GM19193 (cell line): ENCODE measurements around the gene C14orf132.

Experiments
- POLR2A ChIP-seq: IDR thresholded peaks from 4 replicates; pipeline ENCODE4 v1.6.1; 2011; ENCODE audit not compliant: insufficient read depth, insufficient read length; ENCODE audit errors: extremely low read depth

The C14orf132 gene

DNA sequence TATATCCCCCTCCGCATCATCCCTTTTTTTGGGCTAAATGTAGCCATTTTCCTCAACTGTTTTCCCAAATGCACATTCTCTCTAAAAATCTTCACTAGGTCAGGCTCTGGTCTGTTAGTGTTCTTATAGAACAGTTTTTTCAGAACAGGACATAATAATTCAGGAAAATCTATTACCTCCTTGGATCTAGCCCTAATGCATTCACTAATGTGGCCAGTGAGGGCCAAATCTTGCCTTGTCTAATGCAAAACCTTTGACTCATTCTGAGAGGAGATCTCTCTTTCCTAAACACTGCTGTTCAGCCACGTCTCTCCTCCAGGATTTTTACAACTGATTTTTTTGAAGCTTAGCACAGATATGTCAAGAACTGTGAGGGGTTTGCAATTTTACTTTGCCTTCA is 15.5 kb downstream of the C14orf132 start:
- no peak for TF ChIP-seq POLR2A

DNA sequence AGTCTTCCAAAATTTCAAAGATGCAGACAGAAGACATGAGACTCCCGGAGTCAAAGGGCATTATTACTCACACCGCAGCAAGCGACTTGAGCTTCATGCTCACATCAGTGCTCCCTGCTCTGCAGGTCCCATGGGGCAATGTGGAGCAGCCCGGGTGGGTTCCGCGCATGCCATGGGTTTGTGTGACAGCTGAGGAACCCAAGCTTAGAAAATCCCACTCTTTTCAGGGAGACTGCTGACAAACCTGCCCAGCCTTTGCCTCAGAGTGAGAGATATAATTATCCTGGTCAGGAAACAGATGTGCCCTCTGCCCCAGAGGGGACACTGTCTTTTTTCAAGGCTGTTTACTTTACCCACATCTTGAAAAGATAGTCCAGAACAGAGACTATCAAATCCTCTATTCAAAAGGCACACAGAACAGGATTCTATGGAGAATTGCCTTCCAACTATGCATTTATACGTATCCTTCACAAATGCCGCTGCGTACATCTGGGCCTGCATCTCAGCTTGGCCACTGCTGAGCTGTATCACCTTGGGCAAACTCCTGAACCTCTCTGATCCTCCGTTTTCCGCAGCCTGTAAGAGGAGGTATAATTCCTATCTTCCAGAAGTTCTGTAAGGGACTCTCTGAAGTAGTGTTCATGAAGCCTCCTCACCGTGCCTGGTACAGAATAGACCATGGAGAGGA is 16.0 kb downstream of the C14orf132 start:
- no peak for TF ChIP-seq POLR2A

DNA sequence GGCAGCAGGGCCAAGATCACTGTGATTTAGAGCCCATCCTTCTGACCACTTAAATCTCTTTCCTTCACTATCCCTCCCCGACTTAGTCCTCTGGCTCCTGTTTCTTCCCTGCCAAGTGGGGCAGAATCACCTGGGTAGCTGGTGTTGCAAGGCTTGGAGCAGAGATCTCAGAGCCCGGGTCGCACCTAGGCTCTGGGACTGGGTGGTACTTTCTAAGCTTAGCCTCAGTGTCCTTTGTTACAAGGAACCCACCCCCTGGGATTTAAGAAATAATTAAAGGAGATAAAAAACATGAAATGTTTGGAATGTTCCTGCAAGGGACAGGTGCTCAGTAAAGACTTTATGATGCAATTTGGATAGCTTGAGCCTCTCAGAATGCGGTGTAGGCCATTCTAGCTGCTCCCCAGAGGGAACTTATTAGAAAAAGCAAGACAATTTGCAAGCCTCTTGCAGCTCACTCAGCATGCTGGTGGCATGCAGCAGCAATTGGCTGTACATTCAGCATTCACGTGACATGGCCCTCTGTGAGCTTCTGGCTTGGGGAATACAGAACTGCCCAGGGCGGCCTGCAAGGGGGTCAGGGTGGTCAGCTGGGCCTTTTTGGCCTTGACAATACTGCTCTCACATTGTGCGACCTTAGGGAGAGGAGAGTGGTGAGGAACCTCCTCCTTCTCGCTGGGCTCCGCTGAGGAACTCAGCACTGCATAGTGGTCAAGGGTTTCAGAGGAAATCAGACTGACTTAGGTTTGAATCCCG is 16.8 kb downstream of the C14orf132 start:
- TF ChIP-seq POLR2A: no peak

DNA sequence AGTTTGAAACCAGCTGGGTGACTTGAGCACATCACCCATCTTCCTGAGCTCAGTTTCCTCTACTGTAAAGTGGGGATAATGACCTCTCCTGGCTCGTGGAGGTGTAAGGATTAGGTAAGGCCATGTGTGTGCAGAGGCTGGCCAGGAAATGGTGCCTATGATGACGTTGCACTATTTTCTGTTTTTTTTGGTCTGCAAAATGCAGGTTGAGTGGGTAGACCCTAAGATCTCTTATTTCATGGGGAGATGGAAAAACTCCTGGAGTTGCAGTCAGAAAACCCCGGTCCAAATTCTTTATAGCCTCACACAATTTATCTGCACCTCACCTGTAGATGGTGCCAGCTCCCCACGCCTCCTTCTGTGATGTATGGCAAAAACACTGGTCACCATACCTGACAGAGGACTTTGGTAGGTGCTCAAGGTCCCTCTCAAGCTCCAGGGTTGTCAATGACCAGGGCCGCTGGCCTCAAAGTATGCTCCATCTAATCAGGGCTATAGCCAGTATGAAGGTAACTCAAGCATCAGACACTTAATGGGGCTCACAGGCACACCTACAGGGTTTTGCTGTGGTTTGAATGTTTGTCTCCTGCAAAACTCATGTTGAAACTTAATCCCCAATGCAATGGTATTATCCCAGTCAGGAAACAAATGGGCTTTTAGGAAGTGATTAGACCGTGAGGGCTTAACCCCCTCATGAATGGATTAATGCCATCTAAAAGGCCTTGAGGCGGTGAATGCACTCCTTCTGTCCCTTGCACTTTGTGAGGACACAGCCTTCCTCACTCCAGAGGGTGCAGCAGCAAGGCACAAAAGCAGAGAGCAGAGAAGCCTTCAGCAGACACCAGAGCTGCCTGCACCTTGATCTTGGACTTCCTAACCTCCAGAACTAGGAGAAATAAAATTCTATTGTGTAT is 17.6 kb downstream of the C14orf132 start:
- no peak for TF ChIP-seq POLR2A

DNA sequence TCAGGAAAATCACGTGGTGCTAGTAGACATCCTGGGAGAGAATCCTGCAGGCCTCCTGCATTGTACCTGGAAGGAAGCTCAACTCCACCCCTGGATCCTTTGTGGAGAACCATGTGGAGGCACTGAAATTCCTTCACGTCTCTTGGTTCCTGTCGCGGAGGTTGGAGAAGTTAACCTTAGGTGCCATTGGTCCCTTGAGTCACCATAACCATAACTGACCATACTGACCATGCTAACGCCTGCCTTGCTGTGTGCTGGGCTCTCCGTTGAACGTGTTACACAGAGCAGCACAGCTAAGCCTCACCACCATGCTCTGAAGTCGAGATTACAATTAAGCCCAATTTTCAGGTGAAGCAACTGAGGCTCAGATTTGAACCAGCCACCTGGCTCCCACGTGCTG is 18.6 kb downstream of the C14orf132 start:
- no peak for TF ChIP-seq POLR2A

DNA sequence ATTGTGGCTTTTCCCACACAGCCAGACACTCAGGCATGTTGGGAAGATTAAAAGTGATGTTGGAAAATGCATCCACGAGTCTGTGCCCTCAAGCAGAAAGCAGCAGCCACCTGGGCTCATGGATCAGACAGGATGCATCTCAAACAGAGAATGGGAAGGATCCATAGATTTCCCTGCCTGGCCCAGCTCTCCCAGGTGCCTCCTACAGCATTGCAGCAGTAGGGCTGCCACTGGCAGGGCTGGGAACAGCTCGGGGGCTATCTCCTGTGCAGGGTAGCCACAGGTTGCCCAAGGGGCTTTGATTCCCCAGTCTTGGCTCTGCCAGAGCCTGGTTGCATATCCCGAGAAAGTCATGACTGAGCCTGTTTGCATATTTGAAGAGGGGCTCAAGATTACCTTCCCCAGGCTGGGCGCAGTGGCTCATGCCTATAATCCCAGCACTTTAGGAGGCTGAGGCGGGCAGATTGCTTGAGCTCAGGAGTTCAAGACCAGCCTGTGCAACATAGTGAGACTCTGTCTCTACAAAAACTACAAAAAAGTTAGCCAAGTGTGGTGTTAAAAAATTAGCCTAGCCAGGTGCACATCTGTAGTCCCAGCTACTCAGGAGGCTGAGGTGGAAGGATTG is 19.5 kb downstream of the C14orf132 start:
- no peak for TF ChIP-seq POLR2A

DNA sequence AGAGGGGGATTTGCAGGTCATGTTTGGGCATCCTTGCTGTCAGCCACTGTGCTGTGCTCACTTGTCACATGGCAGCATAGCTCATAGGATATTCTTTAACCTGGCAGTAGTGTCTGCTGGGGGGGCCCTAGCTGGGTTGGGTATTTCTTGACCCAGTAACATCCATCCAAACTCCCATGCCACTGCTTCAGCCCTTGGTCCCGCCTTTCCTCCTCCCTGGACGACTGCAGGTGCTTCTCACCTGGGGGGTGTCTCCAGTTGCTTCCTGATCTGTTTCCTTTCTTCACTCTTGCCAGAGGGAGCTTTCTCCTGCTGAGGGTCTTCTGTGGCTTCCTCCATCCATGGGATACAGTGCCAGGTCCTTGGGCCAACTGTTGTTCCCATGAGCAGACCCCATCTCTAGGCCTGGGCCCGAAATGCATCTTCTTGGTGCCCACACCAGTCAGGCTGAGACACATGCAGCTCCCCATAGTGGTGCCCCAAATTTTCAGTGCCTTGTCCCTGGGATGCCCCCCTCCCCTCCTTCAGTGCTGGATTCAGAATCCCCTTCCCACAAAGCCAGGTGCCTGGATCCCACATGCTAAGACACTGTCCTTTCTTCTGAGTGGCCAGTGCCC is 20.5 kb downstream of the C14orf132 start:
- no peak for TF ChIP-seq POLR2A

DNA sequence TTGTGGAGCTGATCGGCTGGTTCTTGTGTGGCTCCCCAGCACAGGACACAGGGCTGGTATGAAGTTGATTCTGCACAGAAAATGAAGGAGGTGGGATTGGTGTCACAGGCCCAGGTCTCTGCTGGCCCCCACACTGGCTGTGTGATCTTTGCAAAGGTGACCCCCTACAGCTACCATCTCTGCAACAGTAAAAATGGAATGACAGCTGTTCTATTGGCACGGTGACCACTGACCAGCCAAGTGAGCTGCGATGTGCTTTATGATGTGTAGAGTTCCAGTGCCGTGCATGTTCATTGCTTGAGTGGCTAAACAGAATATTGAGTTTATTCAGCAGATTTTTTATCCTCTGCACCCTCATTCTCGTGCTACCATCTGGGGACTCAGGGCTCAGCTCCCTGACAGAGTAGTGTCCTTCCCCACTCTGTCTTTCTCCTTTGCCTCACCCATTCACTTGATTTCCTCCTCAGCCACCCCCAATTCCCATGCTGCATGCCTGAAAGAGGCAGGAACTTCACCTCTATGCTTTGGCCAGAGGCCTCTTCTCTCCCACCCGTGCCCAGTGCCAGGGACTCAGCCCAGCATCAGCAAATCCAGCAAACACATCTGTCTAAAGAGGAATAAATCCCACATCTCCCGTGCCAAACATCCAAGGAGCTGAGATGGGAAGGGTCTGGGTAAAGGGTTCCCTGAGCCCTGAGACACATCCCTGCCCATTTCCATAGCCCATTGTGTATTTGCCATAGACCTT is 21.2 kb downstream of the C14orf132 start:
- TF ChIP-seq POLR2A: no peak

DNA sequence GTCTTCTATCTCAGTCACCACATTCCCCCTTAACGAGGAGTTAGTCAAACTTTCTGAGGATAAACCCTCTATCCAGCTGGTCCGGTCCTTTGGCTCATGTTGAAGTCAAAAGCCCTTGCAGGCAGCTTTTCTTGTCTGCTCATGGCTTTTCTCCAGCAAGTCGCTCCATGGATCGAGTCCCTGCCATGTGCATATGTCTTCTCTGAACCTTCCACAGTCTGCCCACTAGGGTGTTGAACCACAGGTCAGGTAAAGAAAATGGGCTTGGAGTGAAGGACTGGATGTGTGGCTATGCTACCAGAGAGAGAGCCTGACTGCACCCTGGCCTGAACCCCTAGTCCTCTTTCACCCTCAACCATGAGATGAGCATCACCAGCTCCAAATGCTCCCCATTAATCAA is 22.8 kb downstream of the C14orf132 start:
- no peak for TF ChIP-seq POLR2A

DNA sequence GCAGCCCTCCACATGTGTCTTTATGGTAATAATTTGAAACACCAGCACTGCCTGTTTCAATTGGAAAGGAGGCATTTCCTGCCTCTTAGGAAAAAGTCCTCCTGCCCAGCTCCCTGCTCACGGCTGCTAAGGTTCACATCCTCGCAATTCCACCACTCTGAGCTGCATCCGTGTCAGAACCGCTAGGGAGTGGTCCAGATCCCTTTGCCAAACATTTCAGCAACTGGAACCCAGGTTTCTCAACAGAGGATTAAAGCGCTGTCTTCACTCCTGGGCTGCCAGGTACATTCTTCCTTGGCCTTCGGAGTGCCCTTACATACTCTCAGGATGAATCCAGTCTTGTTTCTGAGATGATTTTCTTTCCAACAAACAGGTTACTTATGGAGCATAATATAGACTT is 23.3 kb downstream of the C14orf132 start:
- TF ChIP-seq POLR2A: no peak

DNA sequence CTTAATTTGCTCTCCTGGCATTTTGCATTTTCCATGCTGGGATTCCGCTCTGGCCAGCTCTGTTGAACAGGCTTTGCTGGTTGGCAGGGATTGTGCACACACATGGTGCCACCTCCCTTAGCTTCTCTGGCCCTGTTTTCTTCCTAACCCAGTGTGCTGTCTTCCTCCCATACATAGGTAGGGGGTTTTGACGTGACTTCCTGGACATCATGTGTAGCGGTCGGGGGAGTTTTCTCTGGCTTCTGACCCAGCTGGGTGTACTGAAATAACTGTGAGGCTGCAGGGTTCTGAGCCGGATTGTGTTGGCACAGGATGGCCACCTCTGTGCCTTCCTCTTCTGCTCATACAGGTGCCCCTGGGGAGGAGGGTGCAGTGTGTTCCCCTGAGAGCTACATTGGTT is 25.7 kb downstream of the C14orf132 start:
- TF ChIP-seq POLR2A: no peak

DNA sequence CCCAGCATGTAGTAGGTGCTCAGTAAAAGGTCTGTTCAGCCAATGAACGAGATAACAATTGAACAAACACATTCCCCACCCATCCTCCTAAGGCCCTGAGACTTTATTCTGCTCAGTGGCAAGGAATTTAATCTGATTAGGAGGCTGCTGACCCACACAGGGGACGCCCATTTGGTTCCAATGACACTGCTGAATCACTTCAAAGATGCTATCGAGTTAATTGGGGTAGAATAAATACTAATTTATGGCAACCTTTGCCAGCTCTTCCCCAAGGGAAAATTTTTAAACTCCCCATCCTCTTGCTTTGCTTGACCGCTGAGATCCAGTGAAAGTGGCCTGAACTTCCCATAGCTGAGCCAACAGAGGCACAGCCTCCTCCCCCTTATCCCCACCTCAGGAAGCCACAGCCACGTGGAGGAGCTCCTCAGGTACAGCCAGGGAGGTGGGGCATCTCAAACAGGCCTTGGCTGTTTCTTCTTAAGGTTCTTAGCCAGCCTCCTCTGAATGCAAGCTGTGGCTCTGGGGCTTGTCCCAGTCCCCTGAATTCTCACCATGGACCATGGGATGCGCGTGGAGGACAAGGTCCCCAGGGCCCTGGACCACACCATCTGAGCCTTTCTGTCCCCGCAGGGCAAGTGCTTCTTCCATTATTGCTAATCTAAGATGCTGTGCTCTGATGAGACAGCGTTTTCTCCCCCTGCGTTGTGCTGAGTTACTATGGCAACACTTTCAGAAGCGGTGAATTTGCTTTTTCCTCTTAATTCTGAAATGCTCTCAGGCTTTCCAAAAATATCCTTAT is 26.7 kb downstream of the C14orf132 start:
- no peak for TF ChIP-seq POLR2A

DNA sequence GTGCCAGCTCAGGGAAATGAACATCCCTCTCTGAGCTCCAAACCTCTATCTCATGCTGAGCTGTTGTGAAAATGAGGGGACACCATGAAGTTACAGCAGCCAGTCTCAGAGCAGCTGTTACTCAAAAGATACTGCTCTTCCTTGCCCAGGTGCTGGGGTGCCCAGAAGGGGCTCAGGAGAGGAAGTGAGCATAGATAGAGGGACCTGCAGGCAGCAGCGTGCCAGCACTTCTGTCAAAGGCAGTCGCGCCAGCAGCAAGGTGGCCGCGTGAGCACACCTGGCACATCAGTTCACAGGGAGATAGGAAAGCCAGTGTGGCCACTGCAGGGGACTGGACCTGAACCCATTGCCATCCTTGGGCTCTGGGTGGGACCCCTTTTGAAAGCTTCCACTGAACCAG is 27.8 kb downstream of the C14orf132 start:
- TF ChIP-seq POLR2A: no peak
